ENCODE measurements around the gene IAH1.

Gene IAH1

DNA sequence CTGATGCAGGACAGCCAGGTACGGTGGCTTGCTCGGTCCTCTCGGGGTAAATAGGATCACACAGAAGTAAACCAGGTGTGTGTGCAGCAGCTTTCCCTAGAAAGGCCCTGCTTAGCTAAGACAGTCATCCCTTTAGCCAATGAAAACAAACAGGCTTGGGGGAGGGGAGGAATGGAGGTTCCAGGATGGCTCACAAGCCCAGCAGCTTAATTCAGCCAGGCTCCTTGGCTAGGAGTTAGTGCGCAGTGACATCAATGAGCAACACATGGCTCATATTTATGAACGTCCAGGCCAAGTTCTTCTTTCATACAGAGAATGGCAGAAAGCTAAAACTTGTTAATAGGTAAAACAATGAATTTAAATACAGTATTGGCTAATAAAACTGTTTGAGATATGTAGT, 10.2 kb downstream of the IAH1 start:
- no peak for TF ChIP-seq EZH2phosphoT487 (IDR thresholded peaks at IDR 0.05; ENCODE audit: borderline replicate concordance, low read length)
- TF ChIP-seq, protein P1, sequence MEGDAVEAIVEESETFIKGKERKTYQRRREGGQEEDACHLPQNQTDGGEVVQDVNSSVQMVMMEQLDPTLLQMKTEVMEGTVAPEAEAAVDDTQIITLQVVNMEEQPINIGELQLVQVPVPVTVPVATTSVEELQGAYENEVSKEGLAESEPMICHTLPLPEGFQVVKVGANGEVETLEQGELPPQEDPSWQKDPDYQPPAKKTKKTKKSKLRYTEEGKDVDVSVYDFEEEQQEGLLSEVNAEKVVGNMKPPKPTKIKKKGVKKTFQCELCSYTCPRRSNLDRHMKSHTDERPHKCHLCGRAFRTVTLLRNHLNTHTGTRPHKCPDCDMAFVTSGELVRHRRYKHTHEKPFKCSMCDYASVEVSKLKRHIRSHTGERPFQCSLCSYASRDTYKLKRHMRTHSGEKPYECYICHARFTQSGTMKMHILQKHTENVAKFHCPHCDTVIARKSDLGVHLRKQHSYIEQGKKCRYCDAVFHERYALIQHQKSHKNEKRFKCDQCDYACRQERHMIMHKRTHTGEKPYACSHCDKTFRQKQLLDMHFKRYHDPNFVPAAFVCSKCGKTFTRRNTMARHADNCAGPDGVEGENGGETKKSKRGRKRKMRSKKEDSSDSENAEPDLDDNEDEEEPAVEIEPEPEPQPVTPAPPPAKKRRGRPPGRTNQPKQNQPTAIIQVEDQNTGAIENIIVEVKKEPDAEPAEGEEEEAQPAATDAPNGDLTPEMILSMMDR (IDR thresholded peaks at IDR 0.05; ENCODE audit: low read depth, low read length, poor library complexity, severe bottlenecking) = no peak
- Histone ChIP-seq H3K4me2 (ENCODE audit: low read length) (no peak overlapping the region), H3K27me3 (ENCODE audit: control insufficient read depth, low read length) (no peaks in the 10 kb centered on the region), H3K27ac (ENCODE audit: low read depth, low read length) (no peak overlapping the region), H3K9me3 (ENCODE audit: control insufficient read depth, insufficient read depth, low read length) (no peaks in the 10 kb centered on the region), H3F3A (ENCODE audit: control insufficient read depth, insufficient read depth) (peaks cover 11% of the 10 kb centered on the region), H3K4me1 (ENCODE audit: control insufficient read depth, low read length) (peaks cover 18% of the 10 kb centered on the region), H3K36me3 (ENCODE audit: control insufficient read depth, low read length) (peaks cover 97% of the 10 kb centered on the region), H3K9me2 (replicated peaks; ENCODE audit: control insufficient read depth, low read length) (no peaks in the 10 kb centered on the region), H4K20me1 (ENCODE audit: control insufficient read depth, insufficient read depth, low read depth, low read length) (no peaks in the 10 kb centered on the region; the same call in 1 of the 2 replicates), H3K4me3 (ENCODE audit: low read length) (no peak overlapping the region), H3K79me2 (ENCODE audit: control insufficient read depth, low read length) (peaks cover 4% of the 10 kb centered on the region; the same call in 1 of the 2 replicates)

DNA sequence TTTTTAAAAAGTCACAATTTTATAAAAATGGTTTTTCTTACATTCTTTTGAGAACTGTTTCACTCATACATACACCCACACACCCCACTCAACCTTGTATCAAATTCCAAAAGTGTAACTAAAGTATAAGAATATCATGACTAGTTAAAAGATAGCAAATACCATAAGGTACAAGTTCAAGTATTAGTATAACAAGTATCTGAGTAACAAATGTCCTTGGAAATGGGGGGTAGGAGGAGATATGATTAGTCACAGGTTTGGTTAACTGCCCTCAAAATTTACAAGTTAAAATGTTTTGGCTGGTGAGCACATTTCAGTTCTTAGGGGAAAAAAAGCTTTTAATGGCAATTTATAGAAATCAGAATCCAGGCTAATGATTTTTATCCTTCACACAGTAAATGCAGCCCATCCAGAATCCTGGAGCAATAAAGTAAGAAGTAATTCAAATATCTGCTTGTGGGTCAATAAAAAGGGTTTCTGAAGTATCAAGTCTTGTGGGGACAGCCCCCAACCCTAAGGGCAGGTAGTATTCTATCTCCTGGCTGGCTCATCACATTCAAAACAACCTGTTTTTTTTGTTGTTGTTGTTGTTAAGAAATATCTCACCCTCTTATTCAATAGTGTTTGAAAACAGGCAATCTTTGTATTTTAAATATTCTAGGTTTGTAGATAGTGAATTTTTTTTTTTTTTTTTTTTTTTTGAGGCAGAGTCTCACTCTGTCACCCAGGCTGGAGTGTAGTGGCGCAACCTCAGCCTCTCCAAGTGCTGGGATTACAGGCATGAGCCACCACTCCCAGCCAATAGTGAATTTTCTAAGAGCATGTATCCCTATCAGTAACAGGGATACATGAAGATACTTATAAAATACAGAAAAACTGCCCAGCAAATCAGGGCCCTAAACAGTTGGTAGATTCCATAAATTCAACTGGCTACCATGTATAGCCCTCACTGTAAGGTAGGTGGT, 14.5 kb downstream of the IAH1 start:
- H3K4me3 ChIP-seq (ENCODE audit: low read length) = no peak overlapping the region
- no peaks in the 10 kb centered on the region for H4K20me1 ChIP-seq (ENCODE audit: control insufficient read depth, insufficient read depth, low read depth, low read length)
- no peaks in the 10 kb centered on the region for H3K4me1 ChIP-seq (ENCODE audit: control insufficient read depth, low read length)
- no peaks in the 10 kb centered on the region for H3K9me3 ChIP-seq (ENCODE audit: control insufficient read depth, insufficient read depth, low read length)
- peaks cover 5% of the 10 kb centered on the region; the same call in 1 of the 2 replicates for H3F3A ChIP-seq (ENCODE audit: control insufficient read depth, insufficient read depth)
- no peaks in the 10 kb centered on the region for H3K79me2 ChIP-seq (ENCODE audit: control insufficient read depth, low read length)
- no peaks in the 10 kb centered on the region for H3K27me3 ChIP-seq (ENCODE audit: control insufficient read depth, low read length)
- TF ChIP-seq EZH2phosphoT487 (IDR thresholded peaks at IDR 0.05; ENCODE audit: borderline replicate concordance, low read length) = no peak
- TF ChIP-seq, protein P1 (IDR thresholded peaks at IDR 0.05; ENCODE audit: low read depth, low read length, poor library complexity, severe bottlenecking) = no peak
- H3K36me3 ChIP-seq (ENCODE audit: control insufficient read depth, low read length) = peaks cover 99% of the 10 kb centered on the region
- H3K4me2 ChIP-seq (ENCODE audit: low read length) = no peak overlapping the region
- H3K9me2 ChIP-seq (replicated peaks; ENCODE audit: control insufficient read depth, low read length) = no peaks in the 10 kb centered on the region
- H3K27ac ChIP-seq (ENCODE audit: low read depth, low read length) = no peak overlapping the region

DNA sequence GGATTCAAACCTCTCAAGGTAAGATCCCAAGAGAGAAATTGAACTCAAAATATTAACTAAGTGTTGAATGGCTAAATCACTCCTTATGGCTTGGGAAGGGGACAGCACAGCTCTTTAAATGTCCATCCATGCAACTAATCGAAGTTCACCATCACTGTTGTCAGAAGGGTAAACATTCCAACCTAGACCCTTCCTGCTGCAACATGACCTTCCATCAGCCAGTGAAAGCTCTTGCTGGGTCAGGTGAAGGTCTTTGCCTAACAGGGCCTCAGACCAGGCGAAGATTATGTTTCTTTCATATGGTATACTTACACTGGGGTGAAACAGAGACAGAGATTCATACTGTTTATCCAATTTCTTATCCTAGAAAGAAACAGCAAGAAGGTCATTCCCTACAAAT, 16.4 kb downstream of the IAH1 start:
- H3K36me3 ChIP-seq (ENCODE audit: control insufficient read depth, low read length) = peaks cover 93% of the 10 kb centered on the region
- TF ChIP-seq, protein P1 (IDR thresholded peaks at IDR 0.05; ENCODE audit: low read depth, low read length, poor library complexity, severe bottlenecking) = no peak
- no peak for TF ChIP-seq EZH2phosphoT487 (IDR thresholded peaks at IDR 0.05; ENCODE audit: borderline replicate concordance, low read length)
- no peaks in the 10 kb centered on the region for H3K9me2 ChIP-seq (replicated peaks; ENCODE audit: control insufficient read depth, low read length)
- H4K20me1 ChIP-seq (ENCODE audit: control insufficient read depth, insufficient read depth, low read depth, low read length) = no peaks in the 10 kb centered on the region
- H3K27me3 ChIP-seq (ENCODE audit: control insufficient read depth, low read length) = no peaks in the 10 kb centered on the region
- H3K4me1 ChIP-seq (ENCODE audit: control insufficient read depth, low read length) = no peaks in the 10 kb centered on the region
- no peaks in the 10 kb centered on the region for H3K9me3 ChIP-seq (ENCODE audit: control insufficient read depth, insufficient read depth, low read length)
- peaks cover 2% of the 10 kb centered on the region; the same call in 1 of the 2 replicates for H3F3A ChIP-seq (ENCODE audit: control insufficient read depth, insufficient read depth)
- no peak overlapping the region for H3K4me3 ChIP-seq (ENCODE audit: low read length)
- H3K27ac ChIP-seq (ENCODE audit: low read depth, low read length) = no peak overlapping the region
- no peaks in the 10 kb centered on the region for H3K79me2 ChIP-seq (ENCODE audit: control insufficient read depth, low read length)
- H3K4me2 ChIP-seq (ENCODE audit: low read length) = no peak overlapping the region
